Endothelial cell (in vitro differentiated cells): ENCODE results near the gene TEK. TPM values are rescaled to one million over a fixed set of nuclear protein-coding genes. Genes with fewer than 3 reads are reported as not detected.

ENCODE experiments used
- DNase-seq: peaks from one replicate; pipeline ENCODE4 v3.0.0; 2021; ENCODE audit warnings: low spot score
- H3K27ac Mint-ChIP-seq: one replicate; pipeline ENCODE4 v1.8.0; 2021; ENCODE audit warnings: mixed read lengths, inconsistent platforms; ENCODE audit not compliant: unreplicated experiment
- H3K27me3 Mint-ChIP-seq: one replicate; pipeline ENCODE4 v1.8.0; 2021; ENCODE audit warnings: mild to moderate bottlenecking, moderate library complexity, mixed read lengths, inconsistent platforms; ENCODE audit not compliant: unreplicated experiment
- H3K36me3 Mint-ChIP-seq: one replicate; pipeline ENCODE4 v1.8.0; 2021; ENCODE audit warnings: mild to moderate bottlenecking, low read depth, mixed read lengths, inconsistent platforms; ENCODE audit not compliant: unreplicated experiment
- H3K4me1 Mint-ChIP-seq: one replicate; pipeline ENCODE4 v1.8.0; 2021; ENCODE audit warnings: mild to moderate bottlenecking, mixed read lengths, inconsistent platforms; ENCODE audit not compliant: unreplicated experiment
- H3K4me3 Mint-ChIP-seq: one replicate; pipeline ENCODE4 v1.8.0; 2021; ENCODE audit warnings: mild to moderate bottlenecking, mixed read lengths, inconsistent platforms; ENCODE audit not compliant: unreplicated experiment
- H3K9me3 Mint-ChIP-seq: one replicate; pipeline ENCODE4 v1.8.0; 2021; ENCODE audit warnings: mixed read lengths, inconsistent platforms; ENCODE audit not compliant: unreplicated experiment
- CTCF ChIP-seq: fragments of 200-600 bp; sonication (generic); IDR thresholded peaks from one replicate; pipeline ENCODE4 v1.5.0; 2021; ENCODE audit warnings: antibody characterized with exemption; ENCODE audit not compliant: unreplicated experiment
- total RNA-seq: library from RNA; stranded (reverse); fragmentation: NEBNext Ultra II Directional; extraction: Animal tissue kit (Norgen Biotek cat#: 25700); gene quantifications from one replicate; pipeline ENCODE4 v1.2.1, GENCODE V29; 2021; ENCODE audit not compliant: unreplicated experiment

Gene TEK
- total RNA-seq, 1 donor from 2014 or later, result 448 TPM

DNA sequence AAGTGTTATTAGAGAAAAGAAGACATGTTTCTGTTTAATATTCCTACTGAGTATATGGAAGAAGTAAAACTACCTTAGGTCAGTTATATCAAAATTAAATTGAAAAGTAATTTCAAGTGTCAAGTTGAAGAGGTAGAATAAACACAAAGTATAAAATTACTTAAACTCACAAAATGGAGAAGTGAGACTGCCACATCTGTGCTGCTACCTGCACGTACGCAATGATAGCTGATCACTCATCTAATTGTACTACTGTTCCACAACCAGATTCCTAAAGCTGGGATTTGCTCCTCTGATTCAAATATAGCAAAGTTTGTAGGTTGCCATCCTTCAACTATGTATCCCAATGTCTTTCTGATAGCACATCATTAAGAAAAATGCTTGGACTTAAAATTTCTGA lies 163.1 kb downstream of the TEK start:
- no peak overlapping the region for H3K4me3 Mint-ChIP-seq
- DNase-seq, result no peak
- no peaks in the 10 kb centered on the region for H3K27me3 Mint-ChIP-seq
- H3K9me3 Mint-ChIP-seq, result no peaks in the 10 kb centered on the region
- H3K27ac Mint-ChIP-seq, result no peak overlapping the region
- TF ChIP-seq CTCF, result no peak
- H3K4me1 Mint-ChIP-seq, result no peaks in the 10 kb centered on the region
- H3K36me3 Mint-ChIP-seq, result no peaks in the 10 kb centered on the region

DNA sequence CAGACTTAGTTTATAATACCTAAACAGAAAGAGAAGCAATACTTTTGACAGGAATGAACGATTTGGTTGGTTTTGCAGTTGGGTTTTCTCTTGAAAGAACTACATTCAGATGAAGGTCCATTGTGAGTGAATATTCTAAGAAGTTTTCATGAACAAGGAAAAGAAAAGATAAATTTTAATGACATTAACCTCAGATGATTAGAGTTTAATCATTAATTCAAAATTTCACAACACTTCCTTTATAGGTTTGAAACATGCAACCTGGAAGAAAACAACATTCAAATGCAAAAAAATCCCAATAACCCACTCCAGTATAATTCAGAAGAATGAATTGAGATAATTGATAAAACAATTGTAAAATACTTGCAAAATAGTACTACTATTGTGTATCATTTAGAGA lies 164.2 kb downstream of the TEK start:
- Mint-ChIP-seq H3K4me1 (no peaks in the 10 kb centered on the region), H3K4me3 (no peak overlapping the region), H3K36me3 (no peaks in the 10 kb centered on the region), H3K27ac (no peak overlapping the region), H3K9me3 (no peaks in the 10 kb centered on the region), H3K27me3 (no peaks in the 10 kb centered on the region)
- no peak for DNase-seq
- TF ChIP-seq CTCF, result no peak

DNA sequence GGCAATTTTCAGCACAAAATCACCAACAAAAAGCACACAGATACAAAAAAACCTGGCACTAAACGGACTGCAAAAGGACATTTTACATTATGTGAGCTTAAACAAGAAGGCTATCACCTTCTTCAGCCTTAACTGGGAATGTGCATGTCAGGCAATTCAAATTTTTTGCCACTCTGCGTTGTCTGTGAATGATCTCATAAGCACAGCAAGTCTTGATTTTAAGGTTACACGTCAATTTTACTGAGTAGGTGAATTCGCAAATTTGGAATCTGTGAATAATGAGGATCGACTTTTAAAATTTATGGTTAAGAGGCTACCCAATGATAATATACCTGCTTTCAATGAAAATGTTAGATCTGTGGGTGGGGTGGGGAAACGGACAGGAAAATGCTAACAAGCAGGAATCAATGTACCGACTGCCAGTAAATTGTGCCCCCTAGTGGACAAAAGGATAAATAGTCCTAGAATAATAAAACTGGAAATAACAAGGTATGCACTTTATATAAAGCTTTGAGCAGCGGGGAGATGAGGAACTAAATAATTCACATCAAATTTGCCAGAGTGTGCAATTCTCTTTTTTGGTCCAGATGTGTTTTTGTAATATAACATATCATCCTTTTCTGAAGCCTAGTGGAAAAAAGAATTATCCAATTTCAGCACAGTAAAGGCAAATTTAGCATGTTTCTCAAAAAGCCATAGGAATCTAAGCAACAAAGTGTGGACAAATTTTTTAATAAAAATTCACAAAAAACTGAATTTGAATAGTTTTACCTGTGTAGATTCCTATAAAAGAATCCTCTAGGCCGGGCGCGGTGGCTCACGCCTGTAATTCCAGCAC lies 167.4 kb downstream of the TEK start:
- Mint-ChIP-seq H3K4me1 (peaks cover 12% of the 10 kb centered on the region), H3K4me3 (no peak overlapping the region), H3K27ac (no peak overlapping the region), H3K9me3 (no peaks in the 10 kb centered on the region), H3K36me3 (no peaks in the 10 kb centered on the region), H3K27me3 (peaks cover 3% of the 10 kb centered on the region)
- TF ChIP-seq CTCF, result peak; percentile 97
- DNase-seq, result peak; percentile 14

GRCh38 chr9:27278374-27278773 lies 169.3 kb downstream of the TEK start:
- H3K4me3 Mint-ChIP-seq, result no peak overlapping the region
- TF ChIP-seq CTCF, result no peak
- H3K27ac Mint-ChIP-seq, result no peak overlapping the region
- no peak for DNase-seq
- no peaks in the 10 kb centered on the region for H3K36me3 Mint-ChIP-seq
- H3K4me1 Mint-ChIP-seq, result peaks cover 12% of the 10 kb centered on the region
- peaks cover 3% of the 10 kb centered on the region for H3K27me3 Mint-ChIP-seq
- no peaks in the 10 kb centered on the region for H3K9me3 Mint-ChIP-seq

DNA sequence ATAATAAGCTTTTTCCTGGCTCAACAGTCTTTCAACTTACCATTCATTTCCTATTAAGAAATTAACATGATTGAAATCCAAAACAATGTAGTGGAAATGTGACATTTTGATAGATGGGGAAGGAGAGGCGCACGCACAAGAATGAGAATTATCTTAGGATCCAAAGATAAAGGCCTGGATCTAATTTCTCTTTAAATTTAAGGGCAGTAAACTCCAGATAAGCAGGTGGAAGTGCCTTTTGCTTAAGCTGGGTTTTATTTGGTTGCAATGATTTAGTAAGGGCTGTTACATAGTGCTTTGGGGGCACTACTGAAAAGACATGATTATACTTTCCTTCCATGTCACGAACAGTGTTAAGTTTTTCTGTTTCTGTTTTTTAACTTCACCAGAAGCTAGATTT lies 170.6 kb downstream of the TEK start:
- no peaks in the 10 kb centered on the region for H3K9me3 Mint-ChIP-seq
- H3K27ac Mint-ChIP-seq, result no peak overlapping the region
- TF ChIP-seq CTCF, result no peak
- no peak for DNase-seq
- H3K4me3 Mint-ChIP-seq, result no peak overlapping the region
- peaks cover 12% of the 10 kb centered on the region for H3K4me1 Mint-ChIP-seq
- H3K36me3 Mint-ChIP-seq, result no peaks in the 10 kb centered on the region
- H3K27me3 Mint-ChIP-seq, result peaks cover 4% of the 10 kb centered on the region
